ENCODE measurements around the gene DKKL1.

- TF ChIP-seq, protein P1, sequence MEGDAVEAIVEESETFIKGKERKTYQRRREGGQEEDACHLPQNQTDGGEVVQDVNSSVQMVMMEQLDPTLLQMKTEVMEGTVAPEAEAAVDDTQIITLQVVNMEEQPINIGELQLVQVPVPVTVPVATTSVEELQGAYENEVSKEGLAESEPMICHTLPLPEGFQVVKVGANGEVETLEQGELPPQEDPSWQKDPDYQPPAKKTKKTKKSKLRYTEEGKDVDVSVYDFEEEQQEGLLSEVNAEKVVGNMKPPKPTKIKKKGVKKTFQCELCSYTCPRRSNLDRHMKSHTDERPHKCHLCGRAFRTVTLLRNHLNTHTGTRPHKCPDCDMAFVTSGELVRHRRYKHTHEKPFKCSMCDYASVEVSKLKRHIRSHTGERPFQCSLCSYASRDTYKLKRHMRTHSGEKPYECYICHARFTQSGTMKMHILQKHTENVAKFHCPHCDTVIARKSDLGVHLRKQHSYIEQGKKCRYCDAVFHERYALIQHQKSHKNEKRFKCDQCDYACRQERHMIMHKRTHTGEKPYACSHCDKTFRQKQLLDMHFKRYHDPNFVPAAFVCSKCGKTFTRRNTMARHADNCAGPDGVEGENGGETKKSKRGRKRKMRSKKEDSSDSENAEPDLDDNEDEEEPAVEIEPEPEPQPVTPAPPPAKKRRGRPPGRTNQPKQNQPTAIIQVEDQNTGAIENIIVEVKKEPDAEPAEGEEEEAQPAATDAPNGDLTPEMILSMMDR (IDR thresholded peaks at IDR 0.05) = peak; percentile 65 to 95 (median 89)
- TF ChIP-seq POLR2A (IDR thresholded peaks at IDR 0.05) = no peak
Measured at GRCh38 chr19:49391581-49392399, 28.1 kb downstream of the DKKL1 start.
